Measurements from ENCODE around the gene WIPI1.

DNA sequence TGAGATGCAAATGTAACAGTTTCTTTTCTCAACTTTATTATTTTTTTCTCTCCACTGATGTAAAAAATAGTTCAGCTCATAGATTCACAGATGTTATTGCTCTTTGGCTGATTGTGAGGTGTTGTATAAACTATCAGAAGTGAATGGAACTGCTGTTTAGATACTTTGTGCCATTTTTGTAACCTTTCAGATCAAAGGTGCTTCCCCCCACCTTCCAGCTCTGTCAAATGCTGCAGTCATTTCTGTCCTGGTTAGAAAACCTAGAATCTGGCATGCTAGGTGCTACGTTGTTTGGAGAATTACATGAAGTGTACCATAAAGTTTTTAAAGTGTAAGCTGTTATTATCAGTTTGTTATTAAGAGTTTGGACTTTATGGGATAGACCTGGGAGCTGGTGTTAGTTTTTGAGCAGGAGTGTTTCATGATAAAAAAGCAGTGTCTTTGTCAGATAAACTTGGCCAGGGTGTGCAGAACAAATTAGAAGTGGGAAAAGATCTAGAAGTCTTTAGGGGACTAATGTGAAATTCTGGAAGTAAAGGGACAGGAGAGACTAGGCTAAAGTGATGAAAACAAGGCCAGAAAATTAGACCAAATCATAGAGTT lies 1.8 kb upstream of the WIPI1 start:
- TF ChIP-seq GATA2 (IDR thresholded peaks at IDR 0.05; ENCODE audit: low read depth, low read length) (no peak), GATA3 (IDR thresholded peaks at IDR 0.05; ENCODE audit: low read depth, low read length) (no peak)

Measured in SH-SY5Y (cell line).